ENCODE data around the gene MYH9. TPM values are rescaled to one million over a fixed set of nuclear protein-coding genes. Genes with fewer than 3 reads are reported as not detected.

Gene MYH9
- total RNA-seq, 1 experiment from 2014 or later = 788 TPM

DNA sequence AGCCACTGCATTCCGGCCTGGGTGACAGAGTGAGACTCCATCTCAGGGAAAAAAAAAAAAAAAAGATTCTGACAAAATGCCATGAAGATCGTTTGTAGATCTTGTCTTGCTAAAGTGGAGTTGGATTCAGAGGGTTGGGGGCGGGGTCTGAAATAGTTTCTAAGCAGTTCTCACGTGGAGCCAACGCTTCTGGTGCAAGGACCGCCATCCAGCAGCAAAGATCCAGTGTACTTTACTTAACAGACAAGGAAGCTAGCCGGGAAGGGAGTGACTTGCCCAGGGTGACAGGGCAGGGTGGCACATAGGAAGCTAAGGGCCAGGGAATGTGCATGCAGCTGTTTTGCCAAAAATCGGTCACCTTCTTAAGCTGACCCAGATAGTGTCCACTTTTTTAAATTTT is 107.4 kb downstream of the MYH9 start:
- DNase-seq (ENCODE audit: low read depth, low spot score) = no peak
- no peak for ATAC-seq
- H3K36me3 ChIP-seq (ENCODE audit: control insufficient read depth, insufficient read depth, low read length) = peaks cover 5% of the 10 kb centered on the region

DNA sequence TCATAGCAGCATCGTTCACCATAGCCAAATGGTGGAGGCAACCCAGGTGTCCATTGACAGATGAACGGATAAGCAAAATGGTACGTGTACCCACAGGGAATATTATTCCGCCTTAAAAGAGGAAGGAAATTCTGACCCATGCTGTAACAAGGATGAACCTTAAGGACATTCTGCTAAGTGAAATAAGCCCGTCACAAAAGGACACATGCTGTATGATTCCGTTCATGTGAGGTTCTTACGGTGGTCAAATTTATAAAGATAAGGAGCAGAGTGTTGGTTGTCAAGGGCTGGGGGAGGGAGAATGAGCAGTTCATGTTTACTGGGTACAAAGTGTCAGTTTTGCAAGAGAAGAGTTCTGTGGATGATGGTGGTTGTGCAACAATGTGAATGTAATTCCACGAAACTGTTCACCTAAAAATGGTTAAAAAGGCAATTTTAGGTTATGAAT is 108.5 kb downstream of the MYH9 start:
- Histone ChIP-seq H3K36me3 (ENCODE audit: control insufficient read depth, insufficient read depth, low read length) (peaks cover 5% of the 10 kb centered on the region), H3K27me3 (ENCODE audit: control insufficient read depth, insufficient read depth, low read length) (no peaks in the 10 kb centered on the region), H3K4me1 (ENCODE audit: control insufficient read depth, insufficient read depth, low read length) (peaks cover 4% of the 10 kb centered on the region; the same call in 1 of the 2 replicates), H3K27ac (ENCODE audit: low read length) (no peak overlapping the region), H3K9me3 (ENCODE audit: control insufficient read depth, insufficient read depth, low read depth, low read length) (no peaks in the 10 kb centered on the region), H3K4me3 (ENCODE audit: low read depth in 2 of 2, low read length in 2 of 2) (no peak overlapping the region)
- ChIA-PET CTCF (no interaction called here), POLR2A (no interaction called here)
- TF ChIP-seq TCF7L2 (IDR thresholded peaks at IDR 0.05; ENCODE audit: low read depth, low read length) = no peak
- no peak for TF ChIP-seq SIN3A (IDR thresholded peaks at IDR 0.05; ENCODE audit: borderline replicate concordance, insufficient read depth, low read depth, low read length)
- TF ChIP-seq, protein P1, sequence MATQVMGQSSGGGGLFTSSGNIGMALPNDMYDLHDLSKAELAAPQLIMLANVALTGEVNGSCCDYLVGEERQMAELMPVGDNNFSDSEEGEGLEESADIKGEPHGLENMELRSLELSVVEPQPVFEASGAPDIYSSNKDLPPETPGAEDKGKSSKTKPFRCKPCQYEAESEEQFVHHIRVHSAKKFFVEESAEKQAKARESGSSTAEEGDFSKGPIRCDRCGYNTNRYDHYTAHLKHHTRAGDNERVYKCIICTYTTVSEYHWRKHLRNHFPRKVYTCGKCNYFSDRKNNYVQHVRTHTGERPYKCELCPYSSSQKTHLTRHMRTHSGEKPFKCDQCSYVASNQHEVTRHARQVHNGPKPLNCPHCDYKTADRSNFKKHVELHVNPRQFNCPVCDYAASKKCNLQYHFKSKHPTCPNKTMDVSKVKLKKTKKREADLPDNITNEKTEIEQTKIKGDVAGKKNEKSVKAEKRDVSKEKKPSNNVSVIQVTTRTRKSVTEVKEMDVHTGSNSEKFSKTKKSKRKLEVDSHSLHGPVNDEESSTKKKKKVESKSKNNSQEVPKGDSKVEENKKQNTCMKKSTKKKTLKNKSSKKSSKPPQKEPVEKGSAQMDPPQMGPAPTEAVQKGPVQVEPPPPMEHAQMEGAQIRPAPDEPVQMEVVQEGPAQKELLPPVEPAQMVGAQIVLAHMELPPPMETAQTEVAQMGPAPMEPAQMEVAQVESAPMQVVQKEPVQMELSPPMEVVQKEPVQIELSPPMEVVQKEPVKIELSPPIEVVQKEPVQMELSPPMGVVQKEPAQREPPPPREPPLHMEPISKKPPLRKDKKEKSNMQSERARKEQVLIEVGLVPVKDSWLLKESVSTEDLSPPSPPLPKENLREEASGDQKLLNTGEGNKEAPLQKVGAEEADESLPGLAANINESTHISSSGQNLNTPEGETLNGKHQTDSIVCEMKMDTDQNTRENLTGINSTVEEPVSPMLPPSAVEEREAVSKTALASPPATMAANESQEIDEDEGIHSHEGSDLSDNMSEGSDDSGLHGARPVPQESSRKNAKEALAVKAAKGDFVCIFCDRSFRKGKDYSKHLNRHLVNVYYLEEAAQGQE (IDR thresholded peaks at IDR 0.05; ENCODE audit: insufficient read depth in 1 of 2, low read depth in 2 of 2, low read length in 1 of 2) = no peak
- no peak for TF ChIP-seq POLR2AphosphoS5 (IDR thresholded peaks at IDR 0.05; ENCODE audit: low read depth, low read length)
- TF ChIP-seq, protein P2, sequence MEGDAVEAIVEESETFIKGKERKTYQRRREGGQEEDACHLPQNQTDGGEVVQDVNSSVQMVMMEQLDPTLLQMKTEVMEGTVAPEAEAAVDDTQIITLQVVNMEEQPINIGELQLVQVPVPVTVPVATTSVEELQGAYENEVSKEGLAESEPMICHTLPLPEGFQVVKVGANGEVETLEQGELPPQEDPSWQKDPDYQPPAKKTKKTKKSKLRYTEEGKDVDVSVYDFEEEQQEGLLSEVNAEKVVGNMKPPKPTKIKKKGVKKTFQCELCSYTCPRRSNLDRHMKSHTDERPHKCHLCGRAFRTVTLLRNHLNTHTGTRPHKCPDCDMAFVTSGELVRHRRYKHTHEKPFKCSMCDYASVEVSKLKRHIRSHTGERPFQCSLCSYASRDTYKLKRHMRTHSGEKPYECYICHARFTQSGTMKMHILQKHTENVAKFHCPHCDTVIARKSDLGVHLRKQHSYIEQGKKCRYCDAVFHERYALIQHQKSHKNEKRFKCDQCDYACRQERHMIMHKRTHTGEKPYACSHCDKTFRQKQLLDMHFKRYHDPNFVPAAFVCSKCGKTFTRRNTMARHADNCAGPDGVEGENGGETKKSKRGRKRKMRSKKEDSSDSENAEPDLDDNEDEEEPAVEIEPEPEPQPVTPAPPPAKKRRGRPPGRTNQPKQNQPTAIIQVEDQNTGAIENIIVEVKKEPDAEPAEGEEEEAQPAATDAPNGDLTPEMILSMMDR (IDR thresholded peaks at IDR 0.05) = no peak
- no peak for ATAC-seq
- DNase-seq (ENCODE audit: low read depth, low spot score) = no peak
- intact Hi-C loops (cut with micrococcal nuclease; ENCODE audit: unreplicated experiment) (no loop called here), in situ Hi-C loops (cut with HindIII; ENCODE audit: low pct_unique_long_range_greater_than_20kb, low sequenced_read_pairs) (no loop called here)
- no TSS peak for BruUV-seq (replicated peaks)

More for the DNA sequence above, 107.4 kb downstream of the MYH9 start:
- in situ Hi-C loops (cut with HindIII; ENCODE audit: low pct_unique_long_range_greater_than_20kb, low sequenced_read_pairs) (no loop called here), intact Hi-C loops (cut with micrococcal nuclease; ENCODE audit: unreplicated experiment) (no loop called here)
- Histone ChIP-seq H3K27ac (ENCODE audit: low read length) (no peak overlapping the region), H3K4me3 (ENCODE audit: low read depth in 2 of 2, low read length in 2 of 2) (no peak overlapping the region), H3K27me3 (ENCODE audit: control insufficient read depth, insufficient read depth, low read length) (no peaks in the 10 kb centered on the region), H3K9me3 (ENCODE audit: control insufficient read depth, insufficient read depth, low read depth, low read length) (no peaks in the 10 kb centered on the region), H3K4me1 (ENCODE audit: control insufficient read depth, insufficient read depth, low read length) (peaks cover 4% of the 10 kb centered on the region; the same call in 1 of the 2 replicates)
- ChIA-PET CTCF (interaction anchor here (0.6 kb wide), 1 partner anchor 206 kb away, joined by 4 read pairs; no protein-coding TSS in a partner anchor), POLR2A (interaction anchor here (0.7 kb wide), 1 partner anchor 30 kb away, joined by 15 read pairs; no protein-coding TSS in a partner anchor)
- BruUV-seq (replicated peaks) = no TSS peak
- TF ChIP-seq, protein P2 (IDR thresholded peaks at IDR 0.05) = no peak
- TF ChIP-seq TCF7L2 (IDR thresholded peaks at IDR 0.05; ENCODE audit: low read depth, low read length) (no peak), SIN3A (IDR thresholded peaks at IDR 0.05; ENCODE audit: borderline replicate concordance, insufficient read depth, low read depth, low read length) (no peak), POLR2AphosphoS5 (IDR thresholded peaks at IDR 0.05; ENCODE audit: low read depth, low read length) (no peak)
- TF ChIP-seq, protein P1 (IDR thresholded peaks at IDR 0.05; ENCODE audit: insufficient read depth in 1 of 2, low read depth in 2 of 2, low read length in 1 of 2) = no peak

Data from Panc1 (cell line).